HG03097 (cell line): Measurements from ENCODE around the gene RFX4.
A peak's percentile ranks its signal among the peaks of the same experiment; 100 is the strongest.

Experiments used
- ATAC-seq: cut with Tn5 transposase; IDR thresholded peaks from one replicate; pipeline ENCODE4 v1.9.1; 2021; ENCODE audit not compliant: unreplicated experiment, low FRiP score

Gene RFX4

DNA sequence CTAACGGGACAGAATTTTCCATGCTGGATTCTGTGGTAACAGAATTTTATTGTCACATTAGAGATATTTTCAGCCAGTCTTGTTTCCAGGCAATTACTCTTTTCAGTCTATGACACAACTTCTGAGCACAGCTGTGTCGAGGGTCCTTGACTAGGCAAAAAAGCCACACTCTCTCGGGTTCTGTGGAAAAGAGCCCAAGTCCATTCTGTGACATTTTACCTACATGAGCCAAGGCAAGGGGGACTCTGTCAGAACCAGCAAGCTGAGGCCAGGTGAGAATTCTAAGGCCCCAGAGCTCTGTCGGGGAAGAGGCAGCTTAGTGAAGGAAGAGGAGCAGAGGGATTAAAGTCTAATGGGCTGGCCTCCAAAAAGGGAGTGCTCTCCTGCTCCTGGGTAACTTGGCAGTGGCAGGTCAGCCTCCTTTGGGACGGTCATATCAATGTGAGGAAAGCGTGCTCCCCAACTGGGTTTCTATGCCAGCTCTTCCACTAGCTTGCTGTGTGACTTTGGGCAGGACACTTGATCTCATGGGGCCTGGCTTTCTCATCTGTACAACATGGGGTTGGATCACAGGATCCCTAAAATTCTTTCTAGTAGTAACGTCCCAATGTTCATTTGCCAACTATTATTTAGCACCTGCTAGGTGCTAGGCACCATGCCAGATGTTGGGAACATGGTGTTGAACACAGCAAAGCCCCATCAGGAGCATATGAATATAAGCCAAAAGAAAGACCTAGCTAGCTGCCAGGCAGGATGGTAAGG is 175.7 kb downstream of the RFX4 start:
- no peak for ATAC-seq

DNA sequence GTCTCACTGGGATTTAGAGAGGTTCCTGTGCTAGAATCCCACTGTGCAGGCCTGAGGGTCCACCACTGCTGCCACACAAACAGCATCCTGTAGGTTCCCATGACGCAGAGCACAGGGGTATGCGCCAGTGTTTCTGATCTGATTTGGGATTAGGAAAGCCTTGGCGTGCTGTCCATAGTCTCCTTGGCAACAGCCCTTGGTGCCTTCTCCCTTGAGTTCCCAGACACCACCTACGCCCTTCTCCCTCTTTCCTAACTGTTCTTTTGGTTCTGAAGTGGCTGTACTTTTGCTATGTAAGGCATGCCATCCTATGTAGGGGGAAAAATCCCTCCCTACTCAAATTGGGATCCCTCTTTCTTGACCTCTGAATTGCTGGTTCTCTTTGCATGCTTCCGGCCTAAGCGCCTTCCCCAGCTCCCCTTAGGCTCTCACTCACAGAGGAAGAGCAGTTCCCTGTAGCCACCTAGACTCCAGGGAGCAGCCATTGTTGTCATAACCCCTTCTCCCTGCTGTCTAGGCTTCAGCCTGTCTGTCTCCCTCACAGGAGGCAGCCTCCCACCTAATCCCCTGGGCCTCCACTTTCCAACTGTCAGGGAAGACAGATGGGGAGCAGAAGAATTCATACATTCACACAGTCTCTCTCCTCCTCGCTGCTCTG is 176.9 kb downstream of the RFX4 start:
- no peak for ATAC-seq

DNA sequence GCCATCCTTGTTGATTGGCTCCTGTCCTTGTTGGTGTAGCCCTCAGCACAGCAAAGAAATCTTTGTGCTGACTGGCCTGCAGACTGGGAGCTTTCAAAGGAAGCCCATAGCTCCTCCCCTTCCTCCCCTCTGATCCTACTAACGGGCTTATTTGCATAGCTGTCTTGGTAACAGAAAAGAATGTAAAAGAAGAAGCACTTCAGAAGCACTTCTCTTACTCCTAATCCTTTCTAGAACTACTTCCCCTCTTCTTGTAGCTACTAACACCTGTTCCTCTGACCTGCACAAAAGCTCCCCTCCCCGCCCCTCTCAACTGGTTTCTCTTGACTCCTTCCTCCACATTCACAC is 177.4 kb downstream of the RFX4 start:
- ATAC-seq = peak; percentile 95

DNA sequence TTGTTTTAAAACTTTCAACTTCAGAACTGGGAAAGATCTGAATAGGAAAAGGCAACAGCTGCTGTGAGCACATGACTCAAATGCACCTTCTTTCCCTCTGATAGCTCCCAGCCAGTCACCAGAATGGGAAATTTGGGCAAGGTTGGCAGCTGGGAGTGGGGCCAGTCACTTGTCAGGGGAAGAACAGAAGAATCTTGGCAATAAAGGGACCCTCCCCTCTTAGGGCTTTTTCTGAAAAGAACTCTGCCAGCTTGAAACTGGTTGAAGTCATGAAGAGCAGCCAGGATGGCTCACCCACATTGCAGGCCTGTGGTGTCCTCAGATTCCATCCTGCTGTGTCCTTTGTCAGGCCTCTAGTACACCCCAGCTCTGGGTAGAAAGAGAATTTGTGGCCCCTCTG is 181.4 kb downstream of the RFX4 start:
- no peak for ATAC-seq

DNA sequence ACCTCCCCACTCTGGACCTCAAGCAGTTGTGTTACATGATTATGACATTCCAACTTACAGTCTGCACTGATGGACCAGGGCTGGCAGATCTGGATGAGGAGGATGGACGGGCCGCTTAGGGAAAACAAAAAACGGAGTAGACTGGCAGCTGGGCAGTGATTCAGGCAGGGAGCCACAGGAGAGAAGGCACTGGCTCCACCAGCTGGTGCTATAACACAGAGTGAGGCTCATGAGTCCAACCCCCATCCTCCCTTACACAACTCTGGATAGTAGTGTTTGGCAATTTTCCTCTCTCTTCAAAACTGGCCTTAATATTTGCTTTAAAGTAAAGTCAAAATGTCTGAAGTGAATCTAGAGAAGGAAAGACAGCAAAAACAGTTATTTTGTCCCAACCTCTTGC is 181.9 kb downstream of the RFX4 start:
- no peak for ATAC-seq

DNA sequence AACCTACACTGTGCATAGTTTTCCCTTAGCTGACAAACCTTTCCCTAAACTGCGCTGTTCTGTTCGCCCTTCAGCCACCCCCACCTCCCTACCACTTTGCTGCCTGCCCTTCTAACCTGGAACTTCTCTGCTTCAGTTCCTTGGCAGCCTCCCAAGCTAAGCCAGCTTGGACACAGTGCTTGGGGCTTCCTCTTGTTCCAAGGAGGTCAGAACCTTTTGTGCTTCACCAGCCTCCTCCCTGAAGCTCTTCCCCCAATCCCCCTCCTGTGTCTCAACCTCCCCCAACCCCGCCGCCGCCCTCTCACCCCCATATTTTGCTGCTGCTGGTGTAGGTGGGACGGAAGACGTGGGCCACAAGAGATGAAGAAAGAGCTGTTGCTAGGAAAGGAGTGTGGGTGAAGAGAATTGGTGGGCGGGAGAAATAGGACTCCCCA is 183.6 kb downstream of the RFX4 start:
- no peak for ATAC-seq

DNA sequence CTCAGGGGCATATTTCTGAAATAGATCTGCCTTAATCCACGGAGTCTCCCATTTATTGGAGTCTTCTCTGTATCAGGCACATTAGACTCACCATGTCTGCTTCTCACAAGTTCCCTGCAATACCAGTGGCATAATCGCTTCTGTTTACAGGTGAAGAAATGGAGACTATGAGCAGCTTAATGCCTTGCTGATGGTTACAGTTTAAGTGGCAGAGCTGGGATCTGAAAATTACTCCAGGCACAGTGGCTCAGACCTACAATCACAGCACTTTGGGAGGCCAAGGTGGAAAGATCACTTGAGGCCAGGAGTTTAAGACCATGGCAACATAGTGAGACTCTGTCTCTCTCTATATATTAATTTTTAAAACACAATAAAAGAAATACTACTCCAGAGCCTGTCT is 184.4 kb downstream of the RFX4 start:
- no peak for ATAC-seq

DNA sequence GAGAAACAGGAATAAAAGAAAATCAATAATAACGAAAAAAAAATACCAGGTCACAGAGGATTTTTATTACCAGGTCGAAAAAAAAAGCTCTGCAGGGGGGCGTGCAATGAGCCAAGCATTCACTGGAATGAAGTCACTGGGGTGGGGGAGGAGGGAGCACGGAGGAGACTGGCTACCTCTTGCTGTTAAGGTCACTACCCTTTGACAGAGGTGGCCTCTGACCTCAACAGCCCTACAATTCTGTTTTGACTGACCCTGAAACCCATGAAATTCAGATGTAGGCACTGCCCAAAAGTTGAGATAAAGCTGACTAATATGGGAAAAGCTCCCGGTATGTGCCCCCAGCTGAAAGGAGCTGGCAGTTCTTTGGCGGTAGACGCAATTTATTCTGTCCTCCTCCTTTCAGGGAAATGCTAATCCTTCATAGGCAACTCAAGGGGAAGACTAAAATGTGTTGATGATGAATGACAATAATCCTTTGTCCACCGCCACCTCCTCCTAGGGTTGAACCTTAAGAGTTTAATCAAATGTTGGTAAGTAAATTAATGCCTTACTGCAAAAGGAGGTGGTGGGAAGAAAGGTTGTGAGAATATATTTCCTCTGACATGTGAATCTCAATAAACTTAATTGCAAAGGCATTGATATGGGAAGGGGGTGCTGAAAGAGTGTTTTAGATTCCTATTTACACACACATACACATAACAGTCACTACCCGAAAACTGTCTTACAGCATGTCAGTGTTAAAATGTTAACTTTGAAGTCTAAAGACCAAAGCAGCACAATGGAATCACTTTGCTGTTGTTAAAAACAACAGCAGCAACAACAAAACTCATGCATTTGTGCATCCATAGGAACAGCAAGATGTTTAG is 185.4 kb downstream of the RFX4 start:
- ATAC-seq = no peak

GRCh38 chr12:106769078-106769477 is 186.3 kb downstream of the RFX4 start:
- ATAC-seq = no peak

DNA sequence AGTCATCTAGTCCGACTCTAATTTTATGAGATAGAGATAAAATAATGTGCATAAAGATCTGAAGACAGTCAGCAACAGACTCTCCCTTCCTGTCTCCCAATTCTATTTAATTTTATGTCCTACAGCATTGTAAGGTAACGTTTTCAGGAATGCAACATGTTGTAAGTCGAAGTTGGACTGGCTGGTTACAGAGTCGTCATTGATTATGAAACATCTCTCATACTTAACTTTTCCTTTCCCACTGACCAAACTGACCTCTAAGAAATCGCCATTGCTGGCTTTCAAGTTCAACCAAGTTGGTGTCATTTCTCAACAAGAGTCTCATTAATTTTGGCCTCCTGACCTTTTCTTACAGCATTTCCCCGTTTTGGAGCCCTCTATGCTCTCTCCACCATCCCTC is 186.7 kb downstream of the RFX4 start:
- no peak for ATAC-seq

GRCh38 chr12:106771425-106771824 is 188.6 kb downstream of the RFX4 start:
- no peak for ATAC-seq

- no peak for ATAC-seq
These were observed 190.6 kb downstream of the RFX4 start for GRCh38 chr12:106773286-106774004.

GRCh38 chr12:106774005-106774807 is 191.4 kb downstream of the RFX4 start, which contains the start of gene RIC8B:
Gene RIC8B (plus strand): TSS chr12:106774682. CDS start chr12:106774746, 64 bp downstream.
- peak; percentile 88 for ATAC-seq

- ATAC-seq = peak; percentile 18
These were observed 192.2 kb downstream of the RFX4 start for GRCh38 chr12:106774808-106775524.

GRCh38 chr12:106776897-106777296 is 194.1 kb downstream of the RFX4 start:
- ATAC-seq = no peak

DNA sequence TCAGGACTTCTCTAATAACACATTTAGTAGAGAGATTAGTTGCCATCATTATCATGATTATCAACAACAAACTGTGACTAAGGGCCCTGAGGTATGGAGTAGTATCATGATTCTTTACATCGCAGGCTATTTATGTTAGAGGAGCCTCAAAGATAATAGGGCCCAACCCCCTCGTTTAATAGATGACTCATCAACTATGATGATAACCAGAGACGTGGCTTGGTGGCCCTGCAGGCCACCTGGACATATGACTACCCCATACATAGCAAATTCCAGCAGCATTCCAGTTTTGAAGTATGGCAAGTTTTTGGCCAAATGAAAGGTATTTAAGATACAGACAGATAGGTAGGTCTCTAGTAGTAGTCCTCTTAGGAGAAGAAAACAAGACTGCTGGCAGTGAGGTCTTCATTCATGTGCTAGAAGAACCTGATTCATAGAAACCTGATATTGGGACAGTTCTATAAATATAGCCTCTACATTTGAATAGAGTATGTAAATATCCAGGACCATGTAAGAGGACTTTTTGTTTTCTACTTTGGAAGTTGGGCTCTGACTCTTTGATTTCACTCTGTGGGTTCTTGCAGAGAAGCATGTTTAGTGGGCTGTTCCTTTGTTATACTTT is 197.3 kb downstream of the RFX4 start:
- ATAC-seq = no peak

DNA sequence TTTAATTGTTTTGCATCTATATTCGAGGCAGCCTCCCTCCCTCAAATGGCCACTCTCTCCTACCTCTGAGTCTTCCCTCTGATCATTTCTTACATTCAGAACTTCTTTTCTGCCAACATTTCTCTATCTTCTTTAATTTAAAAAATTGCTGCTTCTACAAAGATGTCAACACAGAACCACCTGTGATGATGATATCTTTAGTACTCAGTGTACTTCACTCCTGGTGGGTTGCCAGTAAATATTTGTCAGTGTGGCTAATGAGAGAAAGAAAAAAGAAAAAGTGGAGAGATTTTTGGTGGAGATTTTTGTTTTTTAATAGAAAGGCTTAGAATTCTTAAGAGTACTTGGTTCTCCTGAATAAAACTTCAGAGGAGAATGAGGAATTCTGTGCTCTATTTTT is 199.8 kb downstream of the RFX4 start:
- no peak for ATAC-seq

DNA sequence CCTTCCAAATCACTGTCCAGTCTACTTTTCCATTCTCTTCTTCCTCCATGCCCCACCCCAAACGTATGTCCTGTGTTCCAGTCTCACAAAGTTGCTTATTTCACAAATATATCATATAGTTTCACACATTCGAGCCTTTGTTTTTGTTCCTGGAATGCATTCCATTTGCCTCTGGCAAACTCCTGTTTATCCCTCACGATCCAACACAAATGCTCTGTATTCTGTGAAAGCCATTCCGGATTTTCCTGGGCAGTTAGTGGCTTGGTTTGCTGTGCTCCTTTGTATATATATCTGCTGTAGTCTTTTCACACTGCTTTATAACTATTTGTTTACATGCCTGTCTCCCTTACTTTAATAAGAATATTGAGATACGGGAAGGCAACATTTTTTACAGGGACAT is 200.7 kb downstream of the RFX4 start:
- no peak for ATAC-seq

GRCh38 chr12:106790020-106790419 is 207.2 kb downstream of the RFX4 start:
- no peak for ATAC-seq
